Activated gamma-delta T cell (primary cell): ENCODE results near the gene SULF2.

ENCODE experiments used
- DNase-seq: peaks from one replicate; lab custom pipeline; 2025; lab: John Stamatoyannopoulos, UW

Gene SULF2

DNA sequence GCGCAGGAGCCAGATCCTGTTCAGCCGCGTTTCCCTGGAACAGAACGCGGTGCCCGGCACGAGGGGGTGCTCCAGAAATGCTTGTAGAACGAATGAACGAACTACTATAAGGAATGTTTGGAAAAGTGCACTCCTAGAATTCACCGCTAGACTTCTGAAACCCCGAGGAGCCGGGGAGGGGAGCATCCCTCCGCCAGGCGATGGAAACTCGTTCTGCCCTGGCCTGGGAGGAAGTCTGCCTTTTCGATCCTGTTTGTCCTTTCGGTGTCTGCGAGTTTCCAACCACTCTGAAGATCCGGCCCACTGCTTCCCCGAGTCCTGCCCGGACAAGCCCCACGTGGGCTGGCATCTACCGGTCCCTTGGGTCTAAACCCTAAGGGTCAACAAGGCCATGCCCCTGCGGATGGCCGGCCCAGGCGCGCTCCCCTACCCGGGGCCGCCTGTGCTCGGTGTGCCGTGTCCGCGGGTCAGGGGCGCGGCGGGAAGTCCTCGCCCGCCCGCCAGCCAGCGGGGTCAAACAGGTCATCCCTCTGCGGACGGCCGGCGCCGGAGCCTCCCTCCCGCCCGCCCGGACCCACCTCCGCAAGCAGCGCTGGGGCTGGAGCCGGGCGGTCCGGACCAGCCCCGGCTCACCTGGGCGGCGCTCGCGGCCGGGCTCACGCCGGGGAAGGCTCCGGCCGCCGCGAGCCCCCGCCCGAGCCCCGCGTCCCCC, 526 bp downstream of the SULF2 start:
- DNase-seq, result no peak

DNA sequence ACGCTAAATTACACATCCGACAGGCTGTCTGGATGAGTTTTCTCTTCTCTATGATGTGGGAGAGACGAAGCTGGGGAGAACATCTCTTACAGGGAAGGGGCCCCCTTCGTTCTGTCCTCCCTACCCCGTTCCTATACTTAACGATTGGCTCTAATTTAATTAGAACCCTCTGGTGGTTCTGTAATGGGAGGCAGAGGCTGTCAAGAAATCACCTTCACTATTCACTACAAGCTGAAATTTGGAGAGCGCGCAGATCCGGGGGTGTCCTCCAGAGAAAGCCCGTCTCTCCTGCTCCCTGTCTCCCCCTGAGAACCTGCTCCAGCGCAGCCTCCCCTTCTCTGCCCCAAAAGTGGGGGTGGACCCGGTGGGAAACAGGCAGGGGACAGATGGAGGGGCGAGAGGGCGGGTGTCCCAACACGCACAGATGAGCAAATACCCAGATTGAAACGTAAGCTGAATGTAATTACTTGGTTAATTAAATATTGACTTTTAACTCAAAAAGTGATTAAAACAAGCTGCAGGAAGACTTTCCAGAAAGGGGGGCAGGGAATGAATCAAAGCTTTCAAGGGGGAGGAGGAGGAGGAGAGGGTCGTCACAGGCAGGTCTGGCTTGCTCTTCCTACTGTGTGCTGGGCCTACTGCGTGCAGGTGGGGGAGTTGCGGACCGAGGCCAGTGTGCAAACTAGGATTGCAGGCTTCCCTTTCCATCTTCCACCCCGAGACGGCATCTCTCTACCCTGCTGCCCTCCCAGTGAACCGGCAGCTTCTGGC, 1.3 kb downstream of the SULF2 start:
- no peak for DNase-seq

DNA sequence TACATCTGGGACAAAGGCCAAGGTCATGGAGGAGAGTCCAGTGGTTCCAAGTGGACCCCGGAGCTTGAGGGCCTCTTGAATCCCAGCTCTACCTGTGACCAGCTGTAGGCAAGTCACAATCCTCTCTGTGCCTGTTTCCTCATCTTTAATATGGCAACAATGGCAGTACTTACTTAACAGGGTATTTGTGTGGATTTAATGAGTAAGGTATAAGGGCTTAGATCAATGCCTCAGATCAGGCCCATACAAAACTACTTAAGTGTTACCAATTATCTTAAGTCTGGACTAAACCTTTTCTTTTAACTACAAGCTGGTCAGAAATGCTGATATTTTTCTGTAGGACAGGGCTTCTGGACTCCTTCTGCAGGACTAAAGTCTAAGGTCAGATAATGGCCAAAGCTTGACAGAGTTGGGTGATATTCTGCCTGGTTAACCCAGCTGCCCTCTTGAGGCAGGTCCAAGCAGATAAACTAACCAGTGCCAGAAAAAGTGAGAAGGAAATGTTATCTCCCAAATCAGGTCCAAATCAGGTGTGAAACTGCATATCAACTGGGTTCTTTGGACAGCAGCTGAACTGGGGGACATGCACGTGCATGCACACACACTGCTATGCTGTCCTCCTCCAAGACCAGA, 2.2 kb downstream of the SULF2 start:
- DNase-seq, result no peak

DNA sequence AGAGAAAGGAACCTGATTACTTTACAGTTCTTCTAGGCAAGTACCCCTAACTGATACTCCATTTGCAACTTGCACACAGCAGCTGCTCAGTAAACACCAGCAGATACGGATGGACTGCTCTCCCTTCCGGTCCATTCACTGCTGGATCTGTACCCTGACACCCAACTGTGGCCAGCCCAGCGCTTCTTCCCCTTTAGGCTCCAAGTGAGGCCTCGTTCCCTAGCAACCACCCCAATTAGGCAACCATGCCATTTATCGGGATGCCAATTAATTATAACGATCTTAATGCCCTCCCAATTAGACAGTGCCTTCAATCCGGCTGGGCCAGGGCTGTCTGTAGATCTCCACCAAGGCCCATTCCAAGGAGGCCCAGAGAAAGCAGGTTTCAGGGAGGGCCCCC, 3.2 kb downstream of the SULF2 start:
- no peak for DNase-seq

DNA sequence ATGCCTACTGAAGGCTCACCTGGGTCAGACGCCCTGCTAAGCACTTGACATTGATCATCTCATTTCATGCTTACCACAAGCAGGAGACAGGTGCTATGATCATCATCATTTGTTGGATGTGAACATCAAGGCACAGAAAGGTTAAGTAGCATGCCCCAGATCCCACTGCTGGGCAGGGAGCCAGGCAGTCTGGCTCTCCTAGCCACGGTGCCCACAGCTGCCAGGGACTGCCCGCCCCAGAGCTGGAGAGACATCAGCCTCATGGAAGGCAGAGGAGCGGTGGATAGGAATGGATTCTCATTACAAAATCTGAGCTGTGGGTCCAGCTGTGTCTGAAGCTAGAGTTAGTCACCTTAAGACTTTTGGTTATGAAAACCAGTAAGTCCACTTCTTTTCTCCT, 3.6 kb downstream of the SULF2 start:
- DNase-seq, result no peak

DNA sequence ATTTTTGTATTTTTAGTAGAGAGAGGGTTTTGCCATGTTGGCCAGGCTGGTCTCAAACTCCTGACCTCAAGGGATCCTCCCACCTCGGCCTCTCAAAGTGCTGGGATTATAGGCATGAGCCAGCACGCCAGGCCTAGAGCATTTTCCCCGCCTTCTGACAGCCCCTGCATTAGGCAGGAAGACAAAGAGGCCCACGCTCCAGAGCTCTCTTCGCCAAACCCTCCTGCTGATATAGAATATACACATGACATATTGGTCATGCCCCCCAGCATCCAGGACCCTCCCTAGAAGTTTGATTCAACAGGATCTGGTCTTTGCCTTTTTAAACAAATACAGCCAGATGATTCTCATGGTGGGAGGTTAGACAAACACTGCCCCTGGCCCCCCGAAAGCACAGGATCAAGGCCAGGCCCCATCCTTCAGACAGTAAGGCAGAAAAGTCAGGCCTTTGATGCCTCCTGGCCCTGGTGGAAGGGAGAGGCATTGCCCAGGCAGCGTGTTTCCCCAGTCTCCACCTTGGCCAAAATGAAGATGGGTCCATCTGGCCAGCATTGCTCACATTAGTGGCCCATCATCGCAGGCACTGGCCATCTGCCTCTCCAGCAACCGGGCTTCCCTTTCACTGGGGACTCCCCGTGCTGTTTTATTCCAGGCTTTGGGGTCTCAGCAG, 4.4 kb downstream of the SULF2 start:
- DNase-seq, result no peak

DNA sequence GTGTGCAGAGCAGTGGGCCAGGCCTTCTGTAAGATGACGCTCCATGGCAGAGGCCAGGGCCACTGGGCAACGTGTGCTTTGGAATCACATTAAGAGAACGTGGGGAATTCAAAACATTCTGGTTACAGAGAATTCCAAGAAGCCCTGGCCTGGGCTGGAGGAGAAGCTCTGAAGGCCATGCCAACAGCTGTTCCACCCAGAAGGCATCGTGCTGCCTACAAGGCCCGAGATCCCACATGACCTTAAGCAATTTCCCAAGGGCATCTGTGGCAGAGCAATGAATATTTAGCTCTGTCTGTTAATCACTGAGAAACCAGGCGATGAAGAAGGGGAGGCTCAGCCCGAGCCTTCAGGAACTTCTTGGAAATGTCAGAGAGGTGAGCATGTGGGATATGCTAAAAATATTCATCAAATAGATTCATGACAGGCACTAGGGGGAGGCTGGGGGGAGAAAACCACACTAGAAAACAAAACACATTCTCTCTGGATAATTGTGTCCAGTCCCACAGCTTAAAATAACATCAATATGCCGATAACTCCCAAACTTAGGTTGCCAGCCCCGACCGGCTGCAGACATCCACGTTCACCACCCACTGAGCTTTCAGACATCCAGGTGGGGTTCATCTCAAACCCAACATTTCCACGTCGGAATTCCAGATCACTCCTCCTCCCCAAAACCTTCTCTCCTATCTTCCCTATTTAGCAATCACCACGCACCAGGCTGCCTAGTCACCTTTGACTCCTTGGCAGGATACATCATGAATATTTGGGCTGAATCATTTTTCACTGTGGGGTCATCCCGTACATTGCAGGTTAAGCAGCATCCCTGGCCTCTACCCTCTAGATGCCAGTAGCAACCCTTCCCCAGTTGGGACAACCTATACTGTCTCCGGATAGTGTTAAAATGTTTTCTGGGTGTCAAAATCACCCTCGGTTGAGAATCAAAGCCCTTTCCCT, 6.6 kb downstream of the SULF2 start:
- DNase-seq, result no peak

- no peak for DNase-seq
These were observed 8.1 kb downstream of the SULF2 start for GRCh38 chr20:47777220-47777619.

GRCh38 chr20:47776639-47777038, 8.6 kb downstream of the SULF2 start:
- DNase-seq, result no peak

- DNase-seq, result no peak
These were observed 9.4 kb downstream of the SULF2 start for GRCh38 chr20:47775841-47776240.

GRCh38 chr20:47775039-47775438, 10.2 kb downstream of the SULF2 start:
- DNase-seq, result no peak

- DNase-seq, result no peak
These were observed 11.0 kb downstream of the SULF2 start for GRCh38 chr20:47774131-47774777.

- no peak for DNase-seq
These were observed 11.9 kb downstream of the SULF2 start for GRCh38 chr20:47773371-47773786.

GRCh38 chr20:47770935-47771334, 14.3 kb downstream of the SULF2 start:
- DNase-seq, result no peak

DNA sequence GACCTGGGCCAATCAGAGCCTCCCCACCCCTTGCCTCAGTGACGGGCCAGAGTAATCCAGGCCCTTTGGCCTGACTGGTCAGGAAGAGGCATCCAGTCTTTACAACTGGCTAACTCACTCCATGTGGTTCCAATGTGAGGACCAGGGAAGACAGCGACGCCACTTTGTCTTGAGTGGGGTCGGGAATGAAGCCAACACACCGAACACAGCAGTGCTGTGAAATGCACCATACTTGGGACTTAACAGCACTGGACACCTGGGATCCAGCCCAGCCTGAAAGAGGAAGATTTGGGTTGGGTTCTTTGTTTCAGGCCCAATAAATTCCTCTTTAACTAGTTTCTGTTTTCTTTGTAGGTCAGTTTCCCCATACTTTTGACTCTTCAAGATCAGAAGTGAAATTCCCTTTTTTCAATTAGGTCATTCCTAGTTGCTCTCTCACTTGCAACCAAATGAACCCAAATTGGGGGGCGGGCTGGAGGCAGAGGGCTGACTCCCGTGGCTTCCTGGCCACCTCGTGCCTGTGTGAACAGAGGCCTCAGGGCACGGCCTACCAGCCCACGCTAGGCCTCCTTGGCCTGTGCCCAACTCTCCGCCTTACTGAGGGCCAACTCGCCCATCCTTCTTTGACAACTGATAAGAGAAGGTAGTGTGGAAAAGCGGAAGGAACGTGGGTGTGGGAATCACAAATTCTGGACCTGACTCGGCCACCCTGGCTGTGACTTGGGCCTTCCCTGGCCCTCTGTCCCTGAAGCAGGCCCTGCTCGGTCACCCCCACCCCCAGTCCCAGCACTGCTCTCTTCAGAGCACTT, 17.1 kb downstream of the SULF2 start:
- no peak for DNase-seq

- no peak for DNase-seq
These were observed 19.3 kb downstream of the SULF2 start for GRCh38 chr20:47765691-47766594.

- DNase-seq, result no peak
These were observed 20.0 kb downstream of the SULF2 start for GRCh38 chr20:47765271-47765670.

DNA sequence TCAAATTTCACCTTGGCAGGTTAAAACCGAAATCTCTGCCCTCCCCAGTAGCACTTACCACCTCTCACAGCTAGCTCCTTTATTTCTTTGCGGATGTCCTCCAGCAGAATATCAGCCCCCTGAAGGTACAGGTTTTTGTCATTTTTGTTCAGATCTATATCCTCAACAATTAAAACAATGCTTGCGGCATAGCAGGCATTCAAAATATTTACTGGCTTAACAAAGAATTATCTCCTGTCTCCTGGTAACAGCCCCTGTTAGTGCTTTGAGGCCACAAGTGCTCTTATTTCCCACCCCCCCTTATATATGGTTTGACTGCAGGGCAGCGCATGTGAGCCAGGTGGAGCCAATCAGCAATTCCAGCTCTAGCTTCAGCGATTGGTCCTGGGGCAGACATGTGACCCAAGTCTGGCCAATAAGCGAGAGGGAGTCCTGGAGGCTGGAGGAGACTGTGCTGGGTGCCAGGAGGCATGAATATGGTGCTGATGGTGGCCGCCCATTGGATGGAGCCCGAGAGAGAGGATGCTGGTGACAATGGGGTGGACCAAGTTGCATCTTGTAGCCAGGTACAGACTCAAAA, 21.0 kb downstream of the SULF2 start:
- DNase-seq, result no peak
